HG03066 (cell line): ENCODE data around the gene NEK4.
"Not testable (repeated sequence)": the region's sequence is repeated elsewhere in the genome, so short reads cannot be mapped to it uniquely, and the experiment has no call there.

Source experiments
- ATAC-seq: cut with Tn5 transposase; IDR thresholded peaks from one replicate; pipeline ENCODE4 v1.9.1; 2021; ENCODE audit warnings: low read depth; ENCODE audit not compliant: unreplicated experiment

The NEK4 gene

DNA sequence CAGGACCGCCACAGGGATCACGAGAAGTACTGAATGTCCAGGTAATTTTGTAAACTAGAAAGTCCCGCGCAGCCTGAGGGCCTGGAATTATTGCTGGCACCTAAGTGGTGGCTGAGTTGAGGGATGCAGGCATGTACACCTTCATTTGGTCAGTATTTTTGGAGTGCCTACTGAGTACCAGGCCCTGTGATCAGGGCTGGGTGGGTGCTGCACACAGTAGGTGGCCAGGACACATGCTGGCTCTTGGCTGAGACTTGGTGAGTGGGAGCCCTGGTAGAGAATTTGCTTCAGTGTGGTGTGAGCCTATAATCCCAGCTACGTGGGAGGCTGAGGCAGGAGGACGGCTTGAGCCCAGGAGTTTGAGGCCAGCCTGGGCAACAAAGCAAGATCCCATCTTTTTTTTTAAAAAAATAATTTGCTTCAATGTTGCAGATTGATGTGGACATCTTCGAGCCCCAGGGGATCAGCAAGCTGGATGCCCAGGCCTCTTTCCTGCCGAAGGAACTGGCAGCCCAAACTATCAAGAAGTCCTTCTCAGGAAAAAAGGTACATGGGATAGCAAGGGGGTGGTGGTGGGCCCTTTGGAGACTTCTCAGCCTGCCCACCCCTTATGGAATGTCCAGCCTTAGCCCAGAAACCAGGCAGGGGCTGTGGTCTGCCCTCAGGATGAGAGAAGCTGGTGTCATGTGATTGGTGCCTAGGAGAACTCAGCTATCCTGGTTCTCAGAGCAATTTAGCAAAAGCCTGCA, 9.3 kb upstream of the NEK4 start:
- ATAC-seq, result no peak

GRCh38 chr3:52779011-52779836, 8.5 kb upstream of the NEK4 start:
- no peak for ATAC-seq

DNA sequence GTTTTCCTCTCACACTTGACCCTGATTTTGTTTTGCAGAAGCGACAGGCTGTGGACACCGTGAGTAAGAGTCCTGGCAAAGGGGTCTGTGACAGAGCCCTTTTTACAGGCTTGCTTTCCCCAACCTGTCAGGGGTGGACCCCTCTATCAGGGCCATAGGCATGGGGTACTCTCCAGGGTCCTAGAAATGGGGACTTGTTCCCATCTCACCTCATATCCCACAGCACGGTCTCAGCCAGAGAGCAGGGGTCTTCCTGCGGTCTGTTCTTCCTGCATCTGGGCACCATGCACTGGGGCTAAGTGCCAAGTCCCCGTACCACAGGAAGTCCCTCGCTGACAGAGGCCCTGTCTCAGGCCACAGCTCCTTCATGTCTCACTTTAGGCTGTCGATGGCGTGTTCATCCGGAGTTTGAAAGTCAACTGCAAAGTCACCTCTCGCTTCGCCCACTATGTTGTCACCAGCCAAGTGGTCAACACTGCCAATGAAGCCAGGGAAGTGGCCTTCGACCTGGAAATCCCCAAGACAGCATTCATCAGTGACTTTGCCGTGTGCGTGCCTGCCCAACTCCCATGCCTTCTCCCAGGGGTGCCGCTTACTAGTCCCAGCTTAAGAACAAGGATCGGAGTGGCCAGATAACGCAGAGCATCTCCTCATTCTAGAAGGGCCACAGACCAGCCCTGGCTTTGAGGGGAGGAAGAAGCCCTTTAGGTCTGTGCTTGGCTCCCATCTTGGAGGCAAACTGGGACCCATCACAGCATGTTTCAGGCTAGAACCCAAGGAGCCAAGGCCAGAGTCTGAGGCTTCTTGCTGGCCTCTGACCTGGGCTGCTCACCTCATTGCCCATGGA, 7.4 kb upstream of the NEK4 start:
- no peak for ATAC-seq

- no peak for ATAC-seq
These were observed 6.6 kb upstream of the NEK4 start, which contains the start of gene ITIH1 for GRCh38 chr3:52777127-52777958. Gene ITIH1 (plus strand): TSS chr3:52777599. CDS start chr3:52777616, 17 bp downstream.

- not testable (repeated sequence) for ATAC-seq
These were observed 5.7 kb upstream of the NEK4 start for GRCh38 chr3:52776486-52776885.

GRCh38 chr3:52775877-52776276, 5.1 kb upstream of the NEK4 start:
- no peak for ATAC-seq

GRCh38 chr3:52774901-52775864, 4.4 kb upstream of the NEK4 start:
- ATAC-seq, result no peak

DNA sequence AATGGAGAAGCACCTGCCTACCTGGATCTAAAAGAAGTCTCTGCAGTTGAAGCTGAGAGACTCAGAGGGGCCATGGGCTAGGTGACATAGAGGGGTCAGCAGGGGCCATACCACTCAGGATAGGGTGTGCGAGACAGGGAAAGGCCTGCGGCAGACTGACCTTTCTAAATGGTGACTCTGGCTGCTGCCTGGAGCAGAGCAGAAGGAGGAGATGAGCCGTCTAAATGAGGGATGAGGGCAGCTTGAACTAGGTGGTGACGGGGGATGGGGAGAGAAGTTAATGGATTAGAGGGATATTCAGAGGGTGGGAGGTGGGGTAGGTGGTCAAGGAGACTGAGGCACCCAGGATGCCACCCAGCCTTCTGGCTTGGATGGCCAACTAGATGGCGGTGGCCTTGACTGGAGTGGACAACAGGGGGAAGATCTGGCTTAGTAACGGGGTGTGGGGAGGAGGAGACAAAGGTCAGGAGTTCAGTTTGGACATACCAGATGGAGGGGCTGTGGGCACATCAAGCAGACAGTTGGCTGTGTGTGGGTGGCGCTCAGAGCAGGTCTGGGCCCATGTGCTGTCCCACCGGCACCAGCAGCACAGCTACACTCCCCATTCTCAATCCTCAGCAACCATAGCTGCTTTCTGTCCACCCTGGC, 3.5 kb upstream of the NEK4 start:
- ATAC-seq, result no peak

- ATAC-seq, result no peak
These were observed 2.8 kb upstream of the NEK4 start for GRCh38 chr3:52773361-52774065.

DNA sequence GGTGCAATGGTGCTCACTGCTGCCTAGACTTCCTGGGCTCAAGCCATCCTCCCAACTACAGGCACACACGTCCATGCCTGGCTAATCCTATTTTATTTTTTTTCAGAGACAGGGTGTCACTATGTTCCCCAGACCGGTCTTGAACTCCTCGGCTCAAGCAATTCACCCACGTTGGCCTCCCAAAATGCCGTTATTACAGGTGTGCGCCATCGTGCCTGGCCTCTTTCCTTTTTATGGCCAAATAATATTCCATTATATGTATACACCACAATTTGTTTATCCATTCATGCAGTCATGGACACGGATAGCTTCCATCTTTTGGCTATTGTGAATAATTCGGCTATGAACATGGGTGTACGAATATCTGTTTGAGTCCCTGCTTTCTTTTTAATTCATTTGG, 962 bp upstream of the NEK4 start:
- no peak for ATAC-seq

- peak; percentile 20 for ATAC-seq
These were observed 568 bp upstream of the NEK4 start for GRCh38 chr3:52771334-52771681.

- ATAC-seq, result no peak
These were observed 819 bp downstream of the NEK4 start for GRCh38 chr3:52769786-52770455.

DNA sequence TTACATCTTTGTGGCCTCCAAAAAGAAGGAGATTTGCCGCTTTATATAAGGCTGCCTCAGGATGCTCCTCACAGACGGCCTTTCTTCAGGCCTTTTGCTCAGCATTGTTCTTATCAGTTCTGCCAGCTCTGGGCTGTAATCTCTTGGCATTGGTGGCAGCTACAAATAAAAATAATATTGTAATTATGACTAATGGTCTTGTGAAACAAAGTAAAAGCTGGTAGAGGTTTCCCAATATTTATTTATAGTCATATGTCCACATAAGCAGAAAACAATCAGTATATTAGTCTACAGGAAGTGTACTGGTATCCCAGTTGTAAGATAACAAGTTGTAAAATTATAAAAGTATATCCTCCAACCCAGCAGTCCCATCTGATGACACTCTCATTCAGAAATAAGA, 7.3 kb downstream of the NEK4 start:
- ATAC-seq, result no peak

GRCh38 chr3:52756141-52756540, 14.6 kb downstream of the NEK4 start:
- no peak for ATAC-seq

- ATAC-seq, result no peak
These were observed 16.4 kb downstream of the NEK4 start for GRCh38 chr3:52754373-52754772.

DNA sequence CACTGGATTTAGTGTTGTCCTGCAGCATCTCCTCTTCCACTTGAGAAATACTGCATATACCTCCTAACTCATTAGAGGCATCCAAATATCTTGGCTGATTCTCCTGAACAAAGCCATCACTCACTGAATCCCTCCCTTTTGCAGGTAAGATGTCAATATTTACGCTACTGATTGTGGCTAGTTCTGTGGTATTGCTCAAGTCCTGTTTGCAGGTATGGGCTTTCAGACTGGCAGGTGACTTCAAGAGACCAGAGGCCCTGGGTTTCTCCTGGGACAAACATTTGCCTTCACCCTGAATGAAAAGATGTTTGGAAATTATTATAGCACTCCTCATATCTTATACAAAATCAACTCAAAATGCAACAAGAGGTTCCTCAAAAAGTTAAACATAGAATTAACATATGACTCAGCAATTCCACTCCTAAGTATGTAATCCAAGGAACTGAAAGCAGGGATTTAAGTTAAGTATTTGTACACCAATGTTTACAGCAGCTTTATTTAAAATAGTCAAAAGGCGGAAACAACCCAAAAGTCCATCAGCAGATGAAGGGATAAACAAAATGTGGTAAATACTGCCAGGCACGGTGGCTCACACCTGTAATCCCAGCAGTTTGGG, 18.6 kb downstream of the NEK4 start:
- no peak for ATAC-seq

GRCh38 chr3:52743721-52744120, 27.0 kb downstream of the NEK4 start:
- no peak for ATAC-seq
